Dermis microvascular lymphatic vessel endothelial cell (primary cell): ENCODE results near the gene MS4A1. TPM values are rescaled to one million over a fixed set of nuclear protein-coding genes. Genes with fewer than 3 reads are reported as not detected.
"Not testable (repeated sequence)": the region's sequence is repeated elsewhere in the genome, so short reads cannot be mapped to it uniquely, and the experiment has no call there.

Source experiments
- DNase-seq, 2 donors: peaks; one replicate each; pipeline versions ENCODE4 v3.0.0 to v3.0.0-alpha.2; 2010; ENCODE audit warnings: low read depth in 2 of 2
- total RNA-seq: library from RNA; depleted of rRNA; stranded (reverse); fragments of >200 nt; gene quantifications from 2 replicates; pipeline ENCODE4 v1.2.1, GENCODE V29; 2014

MS4A1 gene
- total RNA-seq: under 0.01 TPM in 1 of 2 replicates, not detected in the other

- no peak for DNase-seq
Observed at GRCh38 chr11:60455531-60456042, at the start of gene MS4A1. Gene MS4A1, plus strand, starts transcription at chr11:60455847. Its CDS starts 6,528 bp downstream, at chr11:60462375.

GRCh38 chr11:60420015-60420414 is 35.6 kb upstream of the MS4A1 start:
- no peak for DNase-seq

- DNase-seq: no peak
Observed at GRCh38 chr11:60422609-60423008, 33.0 kb upstream of the MS4A1 start.

GRCh38 chr11:60428517-60428916 is 27.1 kb upstream of the MS4A1 start:
- no peak for DNase-seq

- DNase-seq: no peak
Observed at GRCh38 chr11:60429272-60429671, 26.4 kb upstream of the MS4A1 start, which contains the start of gene MS4A5. Gene MS4A5, plus strand, starts transcription at chr11:60429572. Its CDS starts 103 bp downstream, at chr11:60429675.

GRCh38 chr11:60431251-60431650 is 24.4 kb upstream of the MS4A1 start:
- DNase-seq: no peak

- no peak for DNase-seq
Observed at GRCh38 chr11:60433401-60433800, 22.2 kb upstream of the MS4A1 start.

- no peak for DNase-seq
Observed at GRCh38 chr11:60447070-60447469, 8.6 kb upstream of the MS4A1 start.

GRCh38 chr11:60447846-60448245 is 7.8 kb upstream of the MS4A1 start:
- no peak for DNase-seq

GRCh38 chr11:60451185-60451584 is 4.5 kb upstream of the MS4A1 start:
- not testable (repeated sequence) for DNase-seq

- DNase-seq: no peak
Observed at GRCh38 chr11:60454212-60454611, 1.4 kb upstream of the MS4A1 start.

- DNase-seq: no peak
Observed at GRCh38 chr11:60457576-60457975, 1.9 kb downstream of the MS4A1 start.

- no peak for DNase-seq
Observed at GRCh38 chr11:60459345-60459744, 3.7 kb downstream of the MS4A1 start.

- no peak for DNase-seq
Observed at GRCh38 chr11:60468829-60469228, 13.2 kb downstream of the MS4A1 start.

- DNase-seq: no peak
Observed at GRCh38 chr11:60469723-60470122, 14.1 kb downstream of the MS4A1 start.

- DNase-seq: no peak
Observed at GRCh38 chr11:60477035-60477445, 21.4 kb downstream of the MS4A1 start.

- no peak for DNase-seq
Observed at GRCh38 chr11:60482361-60482760, 26.7 kb downstream of the MS4A1 start.

- peak; percentile 5 to 24 for DNase-seq
Observed at GRCh38 chr11:60485987-60486386, 30.3 kb downstream of the MS4A1 start.

GRCh38 chr11:60492488-60493009 is 36.9 kb downstream of the MS4A1 start, which contains the start of gene MS4A12:
Gene MS4A12, plus strand, starts transcription at chr11:60492778. Its CDS starts 4,541 bp downstream, at chr11:60497319.
- no peak for DNase-seq

- DNase-seq: no peak
Observed at GRCh38 chr11:60493454-60493853, 37.8 kb downstream of the MS4A1 start.

- DNase-seq: no peak
Observed at GRCh38 chr11:60498399-60498798, 42.8 kb downstream of the MS4A1 start.

- DNase-seq: no peak
Observed at GRCh38 chr11:60498853-60499252, 43.2 kb downstream of the MS4A1 start.

GRCh38 chr11:60500276-60500910 is 44.7 kb downstream of the MS4A1 start:
- DNase-seq: no peak
